HK-2 (cell line): ENCODE data around the gene GAA.
A peak's percentile ranks its signal among the peaks of the same experiment; 100 is the strongest.

Experiments used
- DNase-seq: peaks from one replicate; pipeline ENCODE4 v3.0.0-alpha.2; 2018; ENCODE audit not compliant: unreplicated experiment

Gene GAA

DNA sequence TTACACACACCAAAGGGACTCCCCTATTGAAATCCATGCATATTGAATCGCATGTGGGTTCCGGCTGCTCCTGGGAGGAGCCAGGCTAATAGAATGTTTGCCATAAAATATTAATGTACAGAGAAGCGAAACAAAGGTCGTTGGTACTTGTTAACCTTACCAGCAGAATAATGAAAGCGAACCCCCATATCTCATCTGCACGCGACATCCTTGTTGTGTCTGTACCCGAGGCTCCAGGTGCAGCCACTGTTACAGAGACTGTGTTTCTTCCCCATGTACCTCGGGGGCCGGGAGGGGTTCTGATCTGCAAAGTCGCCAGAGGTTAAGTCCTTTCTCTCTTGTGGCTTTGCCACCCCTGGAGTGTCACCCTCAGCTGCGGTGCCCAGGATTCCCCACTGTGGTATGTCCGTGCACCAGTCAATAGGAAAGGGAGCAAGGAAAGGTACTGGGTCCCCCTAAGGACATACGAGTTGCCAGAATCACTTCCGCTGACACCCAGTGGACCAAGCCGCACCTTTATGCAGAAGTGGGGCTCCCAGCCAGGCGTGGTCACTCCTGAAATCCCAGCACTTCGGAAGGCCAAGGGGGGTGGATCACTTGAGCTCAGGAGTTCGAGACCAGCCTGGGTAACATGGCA, 2.2 kb downstream of the GAA start:
- DNase-seq = no peak

DNA sequence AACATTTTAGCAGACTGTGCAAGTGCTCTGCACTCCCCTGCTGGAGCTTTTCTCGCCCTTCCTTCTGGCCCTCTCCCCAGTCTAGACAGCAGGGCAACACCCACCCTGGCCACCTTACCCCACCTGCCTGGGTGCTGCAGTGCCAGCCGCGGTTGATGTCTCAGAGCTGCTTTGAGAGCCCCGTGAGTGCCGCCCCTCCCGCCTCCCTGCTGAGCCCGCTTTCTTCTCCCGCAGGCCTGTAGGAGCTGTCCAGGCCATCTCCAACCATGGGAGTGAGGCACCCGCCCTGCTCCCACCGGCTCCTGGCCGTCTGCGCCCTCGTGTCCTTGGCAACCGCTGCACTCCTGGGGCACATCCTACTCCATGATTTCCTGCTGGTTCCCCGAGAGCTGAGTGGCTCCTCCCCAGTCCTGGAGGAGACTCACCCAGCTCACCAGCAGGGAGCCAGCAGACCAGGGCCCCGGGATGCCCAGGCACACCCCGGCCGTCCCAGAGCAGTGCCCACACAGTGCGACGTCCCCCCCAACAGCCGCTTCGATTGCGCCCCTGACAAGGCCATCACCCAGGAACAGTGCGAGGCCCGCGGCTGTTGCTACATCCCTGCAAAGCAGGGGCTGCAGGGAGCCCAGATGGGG, 3.1 kb downstream of the GAA start:
- DNase-seq = peak; percentile 40

DNA sequence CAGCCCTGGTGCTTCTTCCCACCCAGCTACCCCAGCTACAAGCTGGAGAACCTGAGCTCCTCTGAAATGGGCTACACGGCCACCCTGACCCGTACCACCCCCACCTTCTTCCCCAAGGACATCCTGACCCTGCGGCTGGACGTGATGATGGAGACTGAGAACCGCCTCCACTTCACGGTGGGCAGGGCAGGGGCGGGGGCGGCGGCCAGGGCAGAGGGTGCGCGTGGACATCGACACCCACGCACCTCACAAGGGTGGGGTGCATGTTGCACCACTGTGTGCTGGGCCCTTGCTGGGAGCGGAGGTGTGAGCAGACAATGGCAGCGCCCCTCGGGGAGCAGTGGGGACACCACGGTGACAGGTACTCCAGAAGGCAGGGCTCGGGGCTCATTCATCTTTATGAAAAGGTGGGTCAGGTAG, 3.6 kb downstream of the GAA start:
- DNase-seq = no peak

DNA sequence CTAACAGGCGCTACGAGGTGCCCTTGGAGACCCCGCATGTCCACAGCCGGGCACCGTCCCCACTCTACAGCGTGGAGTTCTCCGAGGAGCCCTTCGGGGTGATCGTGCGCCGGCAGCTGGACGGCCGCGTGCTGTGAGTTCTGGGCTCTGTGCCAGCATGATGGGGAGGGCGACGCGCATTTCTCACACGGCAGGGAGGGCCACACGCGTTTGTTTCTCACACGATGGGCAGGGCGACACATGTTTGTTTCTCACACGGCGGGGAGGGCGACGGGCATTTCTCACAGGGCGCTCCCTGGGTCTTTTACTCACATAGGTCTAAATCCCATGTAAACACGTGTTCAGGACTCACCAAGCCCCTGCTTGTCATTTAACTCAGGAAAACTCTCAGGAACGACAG, 4.4 kb downstream of the GAA start:
- DNase-seq = no peak

DNA sequence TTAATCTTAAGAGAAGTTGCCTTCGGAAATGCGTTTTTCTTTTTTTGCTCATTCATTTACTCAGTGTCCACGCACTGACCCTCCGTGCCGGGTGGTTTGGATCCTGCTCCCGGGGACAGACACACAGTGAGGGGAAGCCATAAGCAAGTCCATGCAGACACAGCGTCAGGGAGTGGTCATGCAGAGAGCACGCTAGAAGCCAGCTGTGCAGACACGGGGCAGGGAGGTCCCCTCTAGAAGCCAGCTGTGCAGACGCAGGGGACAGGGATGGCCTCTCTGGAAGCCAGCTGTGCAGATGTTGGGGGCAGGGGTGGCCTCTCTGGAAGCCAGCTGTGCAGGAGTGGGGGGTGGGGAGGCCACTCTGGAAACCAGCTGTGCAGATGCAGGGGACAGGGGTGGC, 4.8 kb downstream of the GAA start:
- no peak for DNase-seq

- no peak for DNase-seq
Measured at GRCh38 chr17:80106751-80107150, 5.4 kb downstream of the GAA start.

DNA sequence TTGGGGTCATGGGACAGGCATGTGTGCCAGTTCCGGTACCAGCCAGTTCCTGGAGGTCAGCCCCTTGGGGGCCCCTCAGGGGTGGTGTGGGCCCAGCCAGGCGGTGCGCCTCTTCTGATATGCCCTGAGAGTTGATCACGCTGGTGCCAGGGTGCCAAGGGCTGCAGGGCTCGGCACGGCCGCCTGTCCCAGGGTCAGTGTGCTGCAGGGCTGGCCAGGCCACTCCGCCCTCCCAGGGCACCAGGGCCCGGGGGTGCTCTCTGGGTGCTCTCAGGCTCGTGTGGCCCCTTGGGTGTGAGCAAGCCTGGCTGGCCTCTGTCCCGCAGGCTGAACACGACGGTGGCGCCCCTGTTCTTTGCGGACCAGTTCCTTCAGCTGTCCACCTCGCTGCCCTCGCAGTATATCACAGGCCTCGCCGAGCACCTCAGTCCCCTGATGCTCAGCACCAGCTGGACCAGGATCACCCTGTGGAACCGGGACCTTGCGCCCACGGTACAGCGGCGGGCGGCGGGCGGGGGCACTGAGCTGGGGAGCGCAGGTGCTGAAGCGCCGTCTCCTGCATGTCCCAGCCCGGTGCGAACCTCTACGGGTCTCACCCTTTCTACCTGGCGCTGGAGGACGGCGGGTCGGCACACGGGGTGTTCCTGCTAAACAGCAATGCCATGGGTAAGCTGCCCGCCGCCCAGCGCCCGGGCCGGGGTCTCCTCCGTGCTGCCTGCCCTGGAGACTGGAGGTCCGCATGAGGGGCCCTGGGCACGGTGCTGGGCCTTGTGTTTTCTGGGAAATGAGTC, 6.0 kb downstream of the GAA start:
- DNase-seq = no peak

DNA sequence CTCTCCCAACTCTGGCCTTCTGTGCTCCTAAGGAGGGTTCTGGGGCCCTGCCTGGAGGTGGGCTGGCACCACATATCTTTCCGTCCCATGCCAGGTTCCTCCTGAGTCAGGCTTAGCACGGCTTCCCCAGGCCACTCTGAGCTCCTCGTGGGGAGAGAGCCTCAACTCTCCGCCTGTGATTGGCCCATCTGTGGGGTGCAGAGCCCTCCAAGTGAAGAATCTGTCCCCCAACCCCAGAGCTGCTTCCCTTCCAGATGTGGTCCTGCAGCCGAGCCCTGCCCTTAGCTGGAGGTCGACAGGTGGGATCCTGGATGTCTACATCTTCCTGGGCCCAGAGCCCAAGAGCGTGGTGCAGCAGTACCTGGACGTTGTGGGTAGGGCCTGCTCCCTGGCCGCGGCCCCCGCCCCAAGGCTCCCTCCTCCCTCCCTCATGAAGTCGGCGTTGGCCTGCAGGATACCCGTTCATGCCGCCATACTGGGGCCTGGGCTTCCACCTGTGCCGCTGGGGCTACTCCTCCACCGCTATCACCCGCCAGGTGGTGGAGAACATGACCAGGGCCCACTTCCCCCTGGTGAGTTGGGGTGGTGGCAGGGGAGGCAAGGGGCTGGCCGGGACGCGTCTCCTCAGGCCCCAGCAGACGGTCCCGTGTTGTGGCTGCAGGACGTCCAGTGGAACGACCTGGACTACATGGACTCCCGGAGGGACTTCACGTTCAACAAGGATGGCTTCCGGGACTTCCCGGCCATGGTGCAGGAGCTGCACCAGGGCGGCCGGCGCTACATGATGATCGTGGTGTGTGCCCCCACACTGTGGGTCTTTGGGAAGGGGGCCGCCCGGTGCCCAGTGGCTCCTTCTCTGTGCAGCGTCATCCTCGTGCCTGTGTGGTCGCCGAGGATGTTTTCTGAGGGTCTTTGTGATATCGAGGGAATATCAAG, 6.9 kb downstream of the GAA start:
- no peak for DNase-seq

- DNase-seq = no peak
Measured at GRCh38 chr17:80109066-80109660, 7.8 kb downstream of the GAA start.

- DNase-seq = no peak
Measured at GRCh38 chr17:80109713-80110446, 8.5 kb downstream of the GAA start.

DNA sequence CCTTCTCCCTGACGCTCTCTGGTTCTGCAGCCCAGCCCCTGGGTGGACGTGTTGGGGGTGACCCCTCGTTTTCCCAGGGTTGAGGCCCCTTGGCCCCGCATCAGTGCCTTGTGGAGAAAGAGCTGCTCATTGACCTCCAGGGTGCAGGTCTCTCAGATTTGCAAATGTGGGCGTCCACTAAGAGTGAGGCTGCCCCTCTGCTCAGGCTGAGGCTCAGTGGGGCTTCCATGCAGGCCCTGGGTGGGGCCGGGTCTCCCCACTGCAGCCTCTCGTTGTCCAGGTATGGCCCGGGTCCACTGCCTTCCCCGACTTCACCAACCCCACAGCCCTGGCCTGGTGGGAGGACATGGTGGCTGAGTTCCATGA, 9.0 kb downstream of the GAA start:
- no peak for DNase-seq

- no peak for DNase-seq
Measured at GRCh38 chr17:80110927-80111701, 9.7 kb downstream of the GAA start.

- no peak for DNase-seq
Measured at GRCh38 chr17:80111702-80112470, 10.5 kb downstream of the GAA start.

GRCh38 chr17:80112471-80113032, 11.2 kb downstream of the GAA start:
- no peak for DNase-seq

- DNase-seq = no peak
Measured at GRCh38 chr17:80113033-80113484, 11.7 kb downstream of the GAA start.

DNA sequence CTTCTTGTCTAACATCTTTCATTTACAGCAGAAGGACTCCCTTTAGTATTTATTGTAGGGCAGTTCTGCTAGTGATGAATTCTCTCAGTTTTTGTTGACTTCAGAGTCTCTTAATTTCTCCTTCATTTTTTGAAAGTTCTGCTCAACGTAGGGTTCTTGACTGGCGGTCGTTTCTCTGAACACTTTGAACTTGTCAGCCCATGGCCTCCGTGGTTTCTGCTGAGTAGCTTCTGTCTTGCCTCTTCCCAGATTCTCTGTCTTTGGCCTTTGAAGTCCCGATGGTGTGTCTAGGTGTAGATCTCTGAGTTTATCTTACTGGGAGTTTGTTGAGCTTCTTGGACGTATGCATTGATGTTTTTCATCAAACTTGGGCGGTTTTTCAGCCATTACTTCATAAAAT, 13.4 kb downstream of the GAA start:
- DNase-seq = no peak

DNA sequence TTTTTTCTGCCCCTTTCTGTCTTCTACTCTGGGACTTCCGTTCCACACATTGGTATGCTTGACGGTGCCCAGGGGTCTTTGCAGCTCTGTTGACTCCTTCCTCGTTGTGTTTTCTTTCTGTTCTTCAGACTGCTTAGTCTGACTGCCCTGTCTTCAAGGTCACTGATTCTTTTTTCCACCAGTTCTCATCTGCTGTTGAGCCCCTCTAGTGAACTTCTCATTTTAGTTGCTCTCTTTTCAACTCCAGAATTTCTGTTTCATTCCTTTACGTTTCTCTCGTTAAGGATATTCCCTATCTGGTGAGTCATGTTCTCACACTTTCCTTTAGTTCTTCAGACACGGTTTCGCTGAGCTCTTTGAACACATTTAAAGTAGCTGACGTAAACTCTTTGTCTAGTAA, 13.8 kb downstream of the GAA start:
- no peak for DNase-seq

- no peak for DNase-seq
Measured at GRCh38 chr17:80116276-80116920, 15.0 kb downstream of the GAA start.
